ENCODE data around the gene ILKAP.

ILKAP gene

DNA sequence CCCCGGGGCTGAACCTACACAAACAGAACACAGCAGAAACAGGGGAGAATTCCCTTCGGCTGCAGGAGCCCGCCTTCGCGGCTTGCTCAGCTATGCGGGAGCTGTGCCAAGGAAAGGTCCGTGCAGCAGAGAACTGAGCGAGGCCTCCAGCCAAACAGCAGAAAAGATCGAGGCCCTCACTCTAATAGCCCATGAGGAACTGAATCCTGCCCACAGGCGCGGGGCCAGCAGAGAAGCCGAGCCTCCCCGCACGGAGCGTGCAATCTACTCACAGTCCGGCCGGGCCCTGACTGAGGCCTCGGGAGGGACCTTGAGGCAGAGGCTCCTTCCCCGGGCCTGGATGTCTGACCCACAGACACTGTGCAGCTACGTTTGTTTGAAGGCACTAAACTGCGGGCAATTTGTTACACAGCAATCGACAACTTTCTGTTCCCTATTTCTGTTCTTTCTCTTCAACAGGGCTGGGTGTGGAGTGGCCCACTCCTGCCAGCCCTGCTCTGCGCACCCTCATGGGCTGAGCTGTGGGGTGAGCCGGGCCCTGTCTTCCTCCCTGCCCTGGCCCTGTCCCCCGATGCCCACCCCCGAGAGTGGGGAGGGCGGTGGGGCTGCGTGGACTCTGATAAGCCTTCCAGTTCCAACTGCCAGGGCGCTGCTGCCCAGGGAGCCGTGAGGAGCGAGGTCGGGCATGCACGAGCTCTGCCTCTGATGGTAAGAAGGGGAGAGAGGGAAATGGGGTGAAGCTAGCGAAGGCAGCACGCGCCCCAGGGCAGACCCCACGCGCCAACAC is 22.6 kb upstream of the ILKAP start:
- Histone ChIP-seq H3K4me3 (ENCODE audit: low read length in 2 of 2) (no peak overlapping the region), H3K36me3 (ENCODE audit: control insufficient read depth in 2 of 2, insufficient read depth in 2 of 2, low read length in 2 of 2) (no peaks in the 10 kb centered on the region), H3K27ac (ENCODE audit: low read depth in 2 of 2, low read length in 2 of 2) (no peak overlapping the region), H3K9me3 (ENCODE audit: control insufficient read depth in 2 of 2, low read length in 2 of 2) (no peaks in the 10 kb centered on the region), H3K4me1 (ENCODE audit: control insufficient read depth in 2 of 2, insufficient read depth in 2 of 2, low read length in 2 of 2) (peaks cover 0 to 14% of the 10 kb centered on the region in 2 donors), H3K27me3 (ENCODE audit: control insufficient read depth in 2 of 2, insufficient read depth in 2 of 2, low read length in 2 of 2) (no peaks in the 10 kb centered on the region), H3K9ac (ENCODE audit: low read depth in 1 of 2, low read length in 2 of 2) (no peak overlapping the region)

DNA sequence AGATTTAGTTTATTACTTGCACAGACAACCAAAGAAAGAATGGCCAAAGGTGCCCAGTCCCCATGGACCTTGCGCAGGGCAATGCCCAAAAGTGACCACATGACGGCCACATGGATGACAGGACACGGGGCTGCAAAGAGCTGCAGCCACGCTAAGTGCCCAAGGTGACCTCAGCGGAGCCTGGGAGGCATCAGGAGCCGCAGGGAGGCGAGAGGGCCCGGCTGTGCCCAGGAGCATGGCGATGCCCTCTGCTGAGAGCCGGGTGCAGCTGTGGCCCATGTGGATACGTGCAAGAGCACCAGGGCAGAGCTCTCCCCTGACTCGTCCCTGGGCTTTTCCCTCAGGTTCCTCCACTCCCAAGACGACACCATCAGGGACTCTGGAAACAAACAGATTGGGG is 21.6 kb upstream of the ILKAP start:
- no peaks in the 10 kb centered on the region for H3K9me3 ChIP-seq (ENCODE audit: control insufficient read depth in 2 of 2, low read length in 2 of 2)
- H3K4me3 ChIP-seq (ENCODE audit: low read length in 2 of 2) = no peak overlapping the region
- H3K27me3 ChIP-seq (ENCODE audit: control insufficient read depth in 2 of 2, insufficient read depth in 2 of 2, low read length in 2 of 2) = no peaks in the 10 kb centered on the region
- no peak overlapping the region for H3K9ac ChIP-seq (ENCODE audit: low read depth in 1 of 2, low read length in 2 of 2)
- H3K36me3 ChIP-seq (ENCODE audit: control insufficient read depth in 2 of 2, insufficient read depth in 2 of 2, low read length in 2 of 2) = no peaks in the 10 kb centered on the region
- H3K27ac ChIP-seq (ENCODE audit: low read depth in 2 of 2, low read length in 2 of 2) = no peak overlapping the region
- peaks cover 0 to 14% of the 10 kb centered on the region in 2 donors for H3K4me1 ChIP-seq (ENCODE audit: control insufficient read depth in 2 of 2, insufficient read depth in 2 of 2, low read length in 2 of 2)

DNA sequence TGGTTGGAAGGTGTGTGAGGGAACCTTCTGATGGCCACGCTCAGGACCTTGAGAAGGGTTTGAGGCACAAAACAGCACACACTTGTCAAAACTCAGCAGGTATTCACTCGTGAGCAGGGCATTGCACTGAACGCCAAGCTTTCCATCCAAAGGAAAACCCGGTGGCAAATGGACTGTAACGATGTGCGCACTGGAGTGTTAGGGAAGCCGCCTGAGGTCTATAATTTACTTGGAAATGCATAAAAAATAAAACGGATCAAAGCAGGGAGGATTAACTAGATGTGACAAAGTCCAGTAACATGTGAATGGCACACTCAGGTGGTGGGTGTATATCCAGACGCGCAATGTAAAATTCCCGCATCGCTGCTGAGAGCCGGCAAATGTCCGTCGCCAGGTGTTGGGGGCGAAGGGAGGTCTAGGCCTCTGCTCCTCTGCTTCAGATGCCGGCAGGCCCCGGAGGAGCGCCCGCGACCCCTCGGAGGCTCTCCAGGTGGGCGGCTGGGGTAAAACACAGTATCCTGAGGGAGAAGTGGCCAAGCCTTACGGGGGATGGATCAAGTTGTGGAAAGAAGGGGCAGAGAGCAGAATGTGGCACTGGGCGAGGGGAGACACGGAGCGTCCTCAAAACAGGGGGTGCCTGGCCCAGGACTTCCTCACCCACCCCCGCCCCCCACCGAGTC is 21.0 kb upstream of the ILKAP start:
- no peak overlapping the region for H3K4me3 ChIP-seq (ENCODE audit: low read length in 2 of 2)
- no peaks in the 10 kb centered on the region for H3K9me3 ChIP-seq (ENCODE audit: control insufficient read depth in 2 of 2, low read length in 2 of 2)
- H3K27ac ChIP-seq (ENCODE audit: low read depth in 2 of 2, low read length in 2 of 2) = no peak overlapping the region
- H3K36me3 ChIP-seq (ENCODE audit: control insufficient read depth in 2 of 2, insufficient read depth in 2 of 2, low read length in 2 of 2) = no peaks in the 10 kb centered on the region
- peaks cover 0 to 14% of the 10 kb centered on the region in 2 donors for H3K4me1 ChIP-seq (ENCODE audit: control insufficient read depth in 2 of 2, insufficient read depth in 2 of 2, low read length in 2 of 2)
- no peaks in the 10 kb centered on the region for H3K27me3 ChIP-seq (ENCODE audit: control insufficient read depth in 2 of 2, insufficient read depth in 2 of 2, low read length in 2 of 2)
- no peak overlapping the region for H3K9ac ChIP-seq (ENCODE audit: low read depth in 1 of 2, low read length in 2 of 2)

DNA sequence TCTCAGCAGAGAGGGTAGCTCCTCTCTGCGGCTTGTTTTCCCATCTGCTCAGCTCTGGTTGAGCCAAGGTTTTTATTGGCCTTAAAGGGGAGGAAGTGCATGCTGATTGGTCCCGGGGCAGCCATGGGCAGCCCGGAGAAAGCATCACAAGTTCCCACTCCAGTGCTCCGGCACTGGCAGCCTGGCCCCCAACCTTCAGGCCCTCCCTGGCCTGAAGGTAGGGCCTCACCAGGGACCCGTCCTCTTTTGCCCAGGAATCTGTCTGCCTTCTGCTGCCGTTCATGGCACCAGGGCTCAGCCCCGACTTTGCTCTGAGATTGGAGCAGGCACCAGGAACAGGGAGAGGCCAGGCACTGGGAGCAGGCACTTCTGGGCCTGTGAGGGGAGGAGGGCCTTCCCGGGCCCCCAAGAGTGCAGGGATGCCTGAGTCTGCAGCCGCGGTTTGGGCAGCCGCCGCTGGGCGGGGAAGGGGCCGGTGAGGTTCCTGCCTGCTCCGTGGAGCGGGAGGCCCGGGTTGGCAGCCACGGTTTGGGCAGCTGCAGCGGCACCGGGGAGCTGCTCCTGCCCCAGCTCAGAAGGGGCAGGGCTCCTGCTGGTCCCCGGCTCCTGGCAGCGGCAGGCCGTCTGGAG is 17.5 kb upstream of the ILKAP start:
- no peak overlapping the region for H3K27ac ChIP-seq (ENCODE audit: low read depth in 2 of 2, low read length in 2 of 2)
- H3K9ac ChIP-seq (ENCODE audit: low read depth in 1 of 2, low read length in 2 of 2) = no peak overlapping the region
- H3K9me3 ChIP-seq (ENCODE audit: control insufficient read depth in 2 of 2, low read length in 2 of 2) = no peaks in the 10 kb centered on the region

DNA sequence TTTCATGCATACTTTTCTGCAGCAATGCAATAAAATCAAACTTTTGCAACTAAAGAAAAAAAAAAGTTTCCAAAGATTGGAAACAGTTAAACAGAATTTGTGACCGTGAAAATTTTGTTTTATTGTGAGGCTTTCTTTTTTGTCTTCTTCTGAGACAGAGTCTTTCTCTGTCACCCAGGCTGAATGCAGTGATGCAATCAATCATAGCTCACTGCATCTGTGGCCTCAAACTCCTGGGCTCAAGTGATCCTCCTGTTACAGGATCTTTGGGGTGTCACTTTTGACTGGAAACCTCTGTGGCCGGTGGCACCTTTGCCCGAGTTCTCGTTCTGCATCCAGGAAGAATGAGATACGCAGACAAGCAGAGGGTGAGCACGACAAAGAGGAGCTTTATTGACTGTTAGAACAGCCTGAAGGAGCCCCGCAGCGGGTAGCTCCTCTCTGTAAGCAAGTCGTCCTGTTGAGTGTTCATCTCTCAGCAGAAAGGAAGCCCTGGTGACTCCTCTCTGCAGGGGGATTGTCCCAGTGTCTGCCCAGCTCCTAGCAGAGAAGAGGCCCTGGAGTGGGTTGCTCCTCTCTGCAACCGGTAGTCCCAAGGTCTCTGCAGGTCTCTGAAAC is 16.9 kb upstream of the ILKAP start:
- Histone ChIP-seq H3K27me3 (ENCODE audit: control insufficient read depth in 2 of 2, insufficient read depth in 2 of 2, low read length in 2 of 2) (no peaks in the 10 kb centered on the region), H3K36me3 (ENCODE audit: control insufficient read depth in 2 of 2, insufficient read depth in 2 of 2, low read length in 2 of 2) (no peaks in the 10 kb centered on the region), H3K4me3 (ENCODE audit: low read length in 2 of 2) (no peak overlapping the region), H3K27ac (ENCODE audit: low read depth in 2 of 2, low read length in 2 of 2) (no peak overlapping the region), H3K9ac (ENCODE audit: low read depth in 1 of 2, low read length in 2 of 2) (no peak overlapping the region), H3K4me1 (ENCODE audit: control insufficient read depth in 2 of 2, insufficient read depth in 2 of 2, low read length in 2 of 2) (no peaks in the 10 kb centered on the region), H3K9me3 (ENCODE audit: control insufficient read depth in 2 of 2, low read length in 2 of 2) (no peaks in the 10 kb centered on the region)

More for the DNA sequence above, 17.5 kb upstream of the ILKAP start:
- Histone ChIP-seq H3K36me3 (ENCODE audit: control insufficient read depth in 2 of 2, insufficient read depth in 2 of 2, low read length in 2 of 2) (no peaks in the 10 kb centered on the region), H3K27me3 (ENCODE audit: control insufficient read depth in 2 of 2, insufficient read depth in 2 of 2, low read length in 2 of 2) (no peaks in the 10 kb centered on the region), H3K4me1 (ENCODE audit: control insufficient read depth in 2 of 2, insufficient read depth in 2 of 2, low read length in 2 of 2) (no peaks in the 10 kb centered on the region), H3K4me3 (ENCODE audit: low read length in 2 of 2) (no peak overlapping the region)

DNA sequence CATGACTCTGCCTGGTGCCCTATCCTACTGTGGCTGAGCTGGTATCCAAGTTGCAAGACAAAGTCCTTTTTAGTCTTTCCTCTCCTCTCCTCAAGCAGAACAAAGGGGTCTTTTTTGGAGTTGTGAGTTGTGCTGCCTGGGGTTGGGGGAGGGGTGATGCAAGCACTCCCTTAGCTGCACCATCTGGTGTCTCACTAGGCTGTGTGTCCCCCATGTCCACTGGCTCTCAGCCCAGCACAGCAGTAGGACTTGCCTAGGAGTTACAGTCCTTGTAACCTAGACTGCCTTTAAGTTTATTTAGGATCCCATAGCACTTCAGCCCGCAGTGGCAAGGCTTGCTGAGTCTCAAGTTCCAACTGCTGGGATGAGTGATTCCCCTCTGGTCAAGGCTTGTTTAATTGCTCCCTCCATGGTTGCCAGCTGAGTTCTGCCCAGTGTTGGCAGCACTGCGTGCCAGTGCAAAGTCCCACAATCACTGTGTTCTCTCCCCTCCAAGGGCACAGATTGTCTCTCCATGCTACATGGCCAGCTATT is 13.2 kb upstream of the ILKAP start:
- H3K4me3 ChIP-seq (ENCODE audit: low read length in 2 of 2) = no peak overlapping the region
- H3K9ac ChIP-seq (ENCODE audit: low read depth in 1 of 2, low read length in 2 of 2) = no peak overlapping the region
- no peak overlapping the region for H3K27ac ChIP-seq (ENCODE audit: low read depth in 2 of 2, low read length in 2 of 2)

DNA sequence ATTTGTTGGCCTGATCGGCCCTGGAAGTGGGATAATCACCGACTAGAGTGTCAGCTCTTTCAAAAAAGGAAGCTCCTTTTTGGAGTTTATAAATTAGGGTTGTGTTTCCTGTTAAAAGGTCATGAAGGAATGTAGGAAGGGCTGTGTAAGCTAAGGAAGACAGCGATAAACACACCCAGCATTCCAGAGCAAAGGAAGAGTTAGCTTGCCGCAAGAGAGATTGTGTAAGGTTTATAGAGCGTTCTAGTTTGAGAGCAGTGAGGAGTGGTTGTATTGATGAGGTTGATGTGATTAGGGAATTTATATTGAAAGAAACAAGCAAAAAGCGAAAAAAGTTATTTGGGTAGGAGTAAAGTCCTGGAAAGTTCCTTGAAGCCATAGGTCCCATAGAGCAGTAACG is 3.5 kb upstream of the ILKAP start:
- H3K4me3 ChIP-seq (ENCODE audit: low read length in 2 of 2) = no peak overlapping the region
- H3K4me1 ChIP-seq (ENCODE audit: control insufficient read depth in 2 of 2, insufficient read depth in 2 of 2, low read length in 2 of 2) = peaks cover 6 to 8% of the 10 kb centered on the region in 2 donors
- H3K27me3 ChIP-seq (ENCODE audit: control insufficient read depth in 2 of 2, insufficient read depth in 2 of 2, low read length in 2 of 2) = peaks cover 0 to 2% of the 10 kb centered on the region in 2 donors
- no peak overlapping the region for H3K27ac ChIP-seq (ENCODE audit: low read depth in 2 of 2, low read length in 2 of 2)
- no peaks in the 10 kb centered on the region for H3K36me3 ChIP-seq (ENCODE audit: control insufficient read depth in 2 of 2, insufficient read depth in 2 of 2, low read length in 2 of 2)
- no peak overlapping the region for H3K9ac ChIP-seq (ENCODE audit: low read depth in 1 of 2, low read length in 2 of 2)
- H3K9me3 ChIP-seq (ENCODE audit: control insufficient read depth in 2 of 2, low read length in 2 of 2) = no peaks in the 10 kb centered on the region

More for the DNA sequence above, 13.2 kb upstream of the ILKAP start:
- no peaks in the 10 kb centered on the region for H3K4me1 ChIP-seq (ENCODE audit: control insufficient read depth in 2 of 2, insufficient read depth in 2 of 2, low read length in 2 of 2)
- H3K9me3 ChIP-seq (ENCODE audit: control insufficient read depth in 2 of 2, low read length in 2 of 2) = no peaks in the 10 kb centered on the region
- no peaks in the 10 kb centered on the region for H3K27me3 ChIP-seq (ENCODE audit: control insufficient read depth in 2 of 2, insufficient read depth in 2 of 2, low read length in 2 of 2)
- H3K36me3 ChIP-seq (ENCODE audit: control insufficient read depth in 2 of 2, insufficient read depth in 2 of 2, low read length in 2 of 2) = no peaks in the 10 kb centered on the region

DNA sequence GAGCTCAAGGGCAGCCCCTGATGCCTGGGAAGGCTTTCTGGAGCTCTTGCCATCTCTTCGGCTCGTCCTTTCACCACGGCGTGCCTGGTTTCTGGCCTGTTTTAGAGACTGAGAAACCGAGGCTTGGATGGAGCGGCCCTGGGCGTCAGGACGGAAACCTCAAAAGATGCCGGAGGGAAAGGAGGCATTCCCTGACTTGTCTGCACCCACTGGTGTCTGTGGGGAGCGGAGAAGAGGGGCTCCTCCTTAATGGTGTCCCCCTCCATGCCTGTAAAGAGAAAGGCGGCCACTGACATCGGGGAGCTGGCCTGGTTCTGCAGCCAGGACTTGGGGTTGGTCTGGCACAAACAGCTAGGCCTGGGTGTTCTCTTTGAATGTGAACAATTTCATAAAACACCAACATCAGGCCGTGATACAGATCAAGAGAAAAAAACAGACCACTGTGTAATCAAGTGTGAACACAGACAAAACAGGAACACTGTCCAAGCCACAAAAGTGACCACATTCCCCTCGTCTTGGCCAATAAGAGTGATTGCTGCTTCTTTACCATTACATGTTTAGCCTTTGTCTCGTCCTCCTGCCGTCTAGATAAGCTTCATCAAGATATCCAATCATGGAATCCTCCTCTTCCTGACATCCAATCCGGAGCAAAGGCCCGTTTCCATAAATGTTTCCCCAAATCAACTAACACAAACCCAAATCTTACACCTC is 633 bp upstream of the ILKAP start:
- Histone ChIP-seq H3K9ac (ENCODE audit: low read depth in 1 of 2, low read length in 2 of 2) (peak overlapping the region; percentile 83 to 90), H3K27me3 (ENCODE audit: control insufficient read depth in 2 of 2, insufficient read depth in 2 of 2, low read length in 2 of 2) (peaks cover 0 to 2% of the 10 kb centered on the region in 2 donors), H3K4me1 (ENCODE audit: control insufficient read depth in 2 of 2, insufficient read depth in 2 of 2, low read length in 2 of 2) (peaks cover 10 to 15% of the 10 kb centered on the region in 2 donors), H3K27ac (ENCODE audit: low read depth in 2 of 2, low read length in 2 of 2) (peak overlapping the region; percentile 69 to 86), H3K4me3 (ENCODE audit: low read length in 2 of 2) (peak overlapping the region; percentile 70 to 82), H3K36me3 (ENCODE audit: control insufficient read depth in 2 of 2, insufficient read depth in 2 of 2, low read length in 2 of 2) (no peaks in the 10 kb centered on the region), H3K9me3 (ENCODE audit: control insufficient read depth in 2 of 2, low read length in 2 of 2) (no peaks in the 10 kb centered on the region)

DNA sequence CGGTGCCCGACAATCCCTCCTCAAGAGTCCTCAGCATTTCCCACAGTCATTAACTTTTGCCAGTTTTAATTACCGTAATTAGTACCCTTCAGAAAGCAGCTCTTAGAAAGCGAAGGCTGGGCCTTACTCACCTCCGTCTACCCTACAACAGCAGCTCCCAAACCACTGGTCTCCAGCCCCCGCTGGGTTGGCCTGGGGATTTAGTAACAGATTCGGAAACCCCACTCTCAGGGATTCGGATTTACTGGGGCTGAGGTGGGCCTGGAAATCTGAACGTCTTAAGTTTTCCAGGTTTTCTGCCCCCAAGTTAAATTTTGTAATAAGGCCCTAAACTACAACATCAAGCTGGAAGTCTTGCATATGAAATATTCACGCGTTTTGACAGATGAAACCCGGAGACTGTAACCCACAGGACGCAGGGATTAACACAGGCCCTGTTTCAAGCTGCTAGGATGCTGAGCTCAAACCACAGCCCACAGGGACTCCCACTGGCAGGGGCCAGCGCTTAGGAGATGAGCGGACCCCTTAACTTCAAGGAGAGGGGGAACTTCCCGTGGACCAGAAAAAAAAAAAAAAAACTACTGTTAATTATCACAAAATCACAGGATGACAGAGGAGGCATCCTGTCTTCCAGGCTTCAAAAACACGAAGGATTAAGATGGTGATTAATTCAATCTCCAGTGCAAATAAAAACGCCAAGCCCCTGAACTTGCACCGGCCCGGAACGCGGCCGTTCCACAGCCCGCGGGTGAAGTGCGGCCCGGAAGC is 985 bp downstream of the ILKAP start:
- H3K9me3 ChIP-seq (ENCODE audit: control insufficient read depth in 2 of 2, low read length in 2 of 2) = no peaks in the 10 kb centered on the region
- H3K9ac ChIP-seq (ENCODE audit: low read depth in 1 of 2, low read length in 2 of 2) = peak overlapping the region; percentile 87
- H3K4me3 ChIP-seq (ENCODE audit: low read length in 2 of 2) = peak overlapping the region; percentile 73 to 87
- no peaks in the 10 kb centered on the region for H3K36me3 ChIP-seq (ENCODE audit: control insufficient read depth in 2 of 2, insufficient read depth in 2 of 2, low read length in 2 of 2)
- H3K27ac ChIP-seq (ENCODE audit: low read depth in 2 of 2, low read length in 2 of 2) = peak overlapping the region; percentile 87 to 91
- H3K4me1 ChIP-seq (ENCODE audit: control insufficient read depth in 2 of 2, insufficient read depth in 2 of 2, low read length in 2 of 2) = peaks cover 10 to 15% of the 10 kb centered on the region in 2 donors
- H3K27me3 ChIP-seq (ENCODE audit: control insufficient read depth in 2 of 2, insufficient read depth in 2 of 2, low read length in 2 of 2) = no peaks in the 10 kb centered on the region
